HG02798 (cell line): ENCODE measurements around the gene NRXN3.
A peak's percentile ranks its signal among the peaks of the same experiment; 100 is the strongest.

ENCODE experiments used
- ATAC-seq: cut with Tn5 transposase; IDR thresholded peaks from one replicate; pipeline ENCODE4 v1.9.1; 2021; ENCODE audit warnings: mild to moderate bottlenecking; ENCODE audit not compliant: unreplicated experiment, poor library complexity

NRXN3 gene

GRCh38 chr14:78758333-78758732, 588.2 kb downstream of the NRXN3 start:
- peak; percentile 74 for ATAC-seq

- no peak for ATAC-seq
Observed at GRCh38 chr14:78762331-78762730, 592.2 kb downstream of the NRXN3 start.

- ATAC-seq = no peak
Observed at GRCh38 chr14:78763746-78764145, 593.6 kb downstream of the NRXN3 start.

- no peak for ATAC-seq
Observed at GRCh38 chr14:78764240-78764639, 594.1 kb downstream of the NRXN3 start.

- ATAC-seq = no peak
Observed at GRCh38 chr14:78764645-78765044, 594.5 kb downstream of the NRXN3 start.

- no peak for ATAC-seq
Observed at GRCh38 chr14:78767436-78767835, 597.3 kb downstream of the NRXN3 start.

GRCh38 chr14:78782551-78782950, 612.4 kb downstream of the NRXN3 start:
- ATAC-seq = no peak

- ATAC-seq = no peak
Observed at GRCh38 chr14:78785265-78785664, 615.1 kb downstream of the NRXN3 start.

- no peak for ATAC-seq
Observed at GRCh38 chr14:78788467-78789360, 618.5 kb downstream of the NRXN3 start.

- no peak for ATAC-seq
Observed at GRCh38 chr14:78790271-78790670, 620.1 kb downstream of the NRXN3 start.

GRCh38 chr14:78798757-78799156, 628.6 kb downstream of the NRXN3 start:
- no peak for ATAC-seq

GRCh38 chr14:78805570-78805969, 635.4 kb downstream of the NRXN3 start:
- no peak for ATAC-seq

GRCh38 chr14:78823035-78823434, 652.9 kb downstream of the NRXN3 start:
- ATAC-seq = no peak

GRCh38 chr14:78823516-78823915, 653.3 kb downstream of the NRXN3 start:
- ATAC-seq = no peak

- ATAC-seq = peak; percentile 57
Observed at GRCh38 chr14:78829274-78829673, 659.1 kb downstream of the NRXN3 start.

GRCh38 chr14:78834766-78835451, 664.7 kb downstream of the NRXN3 start:
- no peak for ATAC-seq

- no peak for ATAC-seq
Observed at GRCh38 chr14:78835909-78836308, 665.7 kb downstream of the NRXN3 start.

GRCh38 chr14:78836777-78837176, 666.6 kb downstream of the NRXN3 start:
- ATAC-seq = peak; percentile 71

- no peak for ATAC-seq
Observed at GRCh38 chr14:78838959-78839358, 668.8 kb downstream of the NRXN3 start.

GRCh38 chr14:78840898-78841297, 670.7 kb downstream of the NRXN3 start:
- ATAC-seq = no peak

- no peak for ATAC-seq
Observed at GRCh38 chr14:78847801-78848200, 677.6 kb downstream of the NRXN3 start.
